Loucy (cell line): ENCODE data around the gene SIK2.

Experiments
- H2AFZ ChIP-seq: fragments of 200-600 bp; sonication (generic); 2 replicates; pipeline ENCODE4 v1.6.0; 2016; ENCODE audit warnings: antibody characterized with exemption, mild to moderate bottlenecking, low read length, moderate library complexity
- H3F3A ChIP-seq: fragments of 200-600 bp; 2 replicates; pipeline ENCODE4 v1.6.0; 2016; ENCODE audit warnings: antibody characterized with exemption, low read depth, mild to moderate bottlenecking
- H3K27me3 ChIP-seq: fragments of 200-600 bp; sonication (generic); 2 replicates; pipeline ENCODE4 v1.6.1; 2014; ENCODE audit warnings: low read length, mild to moderate bottlenecking; ENCODE audit not compliant: insufficient read depth, poor library complexity, severe bottlenecking
- H3K36me3 ChIP-seq: fragments of 200-600 bp; sonication (generic); 2 replicates; pipeline ENCODE4 v1.6.1; 2016; ENCODE audit warnings: low read length; ENCODE audit not compliant: insufficient read depth
- H3K4me1 ChIP-seq: fragments of 200-600 bp; sonication (generic); 2 replicates; pipeline ENCODE4 v1.5.1; 2014; ENCODE audit warnings: low read length, mild to moderate bottlenecking; ENCODE audit not compliant: insufficient read depth, poor library complexity, severe bottlenecking
- H3K4me2 ChIP-seq: fragments of 200-600 bp; sonication (generic); 2 replicates; pipeline ENCODE4 v1.6.0; 2014; ENCODE audit warnings: antibody characterized with exemption, low read length, low read depth, mild to moderate bottlenecking; ENCODE audit not compliant: poor library complexity, severe bottlenecking
- H3K4me3 ChIP-seq: fragments of 200-600 bp; sonication (generic); 2 replicates; pipeline ENCODE4 v1.5.1; 2014; ENCODE audit warnings: low read length, mild to moderate bottlenecking, mixed read lengths; ENCODE audit not compliant: poor library complexity, severe bottlenecking
- H3K79me2 ChIP-seq: fragments of 200-600 bp; sonication (generic); 2 replicates; pipeline ENCODE4 v1.6.1; 2014; ENCODE audit warnings: low read length; ENCODE audit not compliant: insufficient read depth
- H3K9ac ChIP-seq: fragments of 200-600 bp; sonication (generic); 2 replicates; pipeline ENCODE4 v1.6.0; 2014; ENCODE audit warnings: mild to moderate bottlenecking, low read depth, low read length, moderate library complexity; ENCODE audit not compliant: poor library complexity, severe bottlenecking
- H3K9me2 ChIP-seq: fragments of 200-600 bp; sonication (generic); replicated peaks from 2 replicates; pipeline ENCODE4 v1.6.1; 2016; ENCODE audit warnings: low read depth, low read length, mixed read lengths
- H3K9me3 ChIP-seq: fragments of 200-600 bp; sonication (generic); 2 replicates; pipeline ENCODE4 v1.6.1; 2014; ENCODE audit warnings: mild to moderate bottlenecking, antibody characterized with exemption, low read length, low read depth; ENCODE audit not compliant: insufficient read depth
- H4K20me1 ChIP-seq: fragments of 200-600 bp; sonication (generic); 2 replicates; pipeline ENCODE4 v1.6.0; 2014; ENCODE audit warnings: antibody characterized with exemption, low read length, mild to moderate bottlenecking; ENCODE audit not compliant: insufficient read depth, poor library complexity, severe bottlenecking
- CTCF ChIP-seq: fragments of 200-600 bp; sonication (generic); conservative IDR thresholded peaks from 2 replicates; pipeline ENCODE4 v1.5.1; 2014; ENCODE audit warnings: mild to moderate bottlenecking, antibody characterized with exemption, low read length
- EZH2phosphoT487 ChIP-seq: fragments of 200-600 bp; IDR thresholded peaks from 2 replicates; pipeline ENCODE4 v1.6.1; 2018; ENCODE audit warnings: antibody characterized with exemption, mild to moderate bottlenecking, moderate library complexity, borderline replicate concordance

Gene SIK2

GRCh38 chr11:111592491-111592890, 9.8 kb upstream of the SIK2 start:
- H3F3A ChIP-seq = no peaks in the 10 kb centered on the region
- no peaks in the 10 kb centered on the region for H3K4me1 ChIP-seq
- no peak overlapping the region for H3K4me3 ChIP-seq
- H3K27me3 ChIP-seq = no peaks in the 10 kb centered on the region
- no peaks in the 10 kb centered on the region for H3K9me3 ChIP-seq
- no peak overlapping the region for H3K9ac ChIP-seq
- H2AFZ ChIP-seq = no peak overlapping the region
- no peaks in the 10 kb centered on the region for H3K36me3 ChIP-seq
- no peaks in the 10 kb centered on the region for H4K20me1 ChIP-seq
- H3K9me2 ChIP-seq = no peaks in the 10 kb centered on the region
- no peaks in the 10 kb centered on the region for H3K79me2 ChIP-seq
- TF ChIP-seq EZH2phosphoT487 (no peak), CTCF (no peak)
- no peak overlapping the region for H3K4me2 ChIP-seq

GRCh38 chr11:111596319-111596718, 5.9 kb upstream of the SIK2 start:
- no peaks in the 10 kb centered on the region for H3K27me3 ChIP-seq
- H3K4me1 ChIP-seq = peaks cover 2% of the 10 kb centered on the region
- no peaks in the 10 kb centered on the region for H3K9me3 ChIP-seq
- H4K20me1 ChIP-seq = no peaks in the 10 kb centered on the region
- H3K4me2 ChIP-seq = no peak overlapping the region
- TF ChIP-seq EZH2phosphoT487 = no peak
- TF ChIP-seq CTCF = no peak
- H3K9ac ChIP-seq = no peak overlapping the region
- no peaks in the 10 kb centered on the region for H3K79me2 ChIP-seq
- no peaks in the 10 kb centered on the region for H3K36me3 ChIP-seq
- no peaks in the 10 kb centered on the region for H3K9me2 ChIP-seq
- H3K4me3 ChIP-seq = no peak overlapping the region
- H2AFZ ChIP-seq = no peak overlapping the region
- H3F3A ChIP-seq = no peaks in the 10 kb centered on the region

- Histone ChIP-seq H4K20me1 (no peaks in the 10 kb centered on the region), H3K9me2 (no peaks in the 10 kb centered on the region), H3K9ac (no peak overlapping the region), H3K4me2 (no peak overlapping the region), H3K4me1 (peaks cover 8% of the 10 kb centered on the region), H3K9me3 (no peaks in the 10 kb centered on the region), H3F3A (no peaks in the 10 kb centered on the region), H3K27me3 (no peaks in the 10 kb centered on the region), H3K4me3 (no peak overlapping the region), H3K36me3 (no peaks in the 10 kb centered on the region), H3K79me2 (peaks cover 6% of the 10 kb centered on the region; the same call in 1 of the 2 replicates), H2AFZ (0 out of 2 replicates have a peak overlapping the region, but pooled peaks have one; percentile 28)
- TF ChIP-seq CTCF (no peak), EZH2phosphoT487 (no peak)
These were observed 4.1 kb upstream of the SIK2 start for GRCh38 chr11:111598148-111598547.
